Activated T-cell treated with anti-CD3 and anti-CD28 coated beads for 1 hour (primary cell): Measurements from ENCODE around the gene SMC1B.
"Not testable (repeated sequence)": the region's sequence is repeated elsewhere in the genome, so short reads cannot be mapped to it uniquely, and the experiment has no call there.

Source experiments
- DNase-seq: peaks from one replicate; pipeline ENCODE4 v3.0.0-alpha.2; 2020; ENCODE audit warnings: low read depth

The SMC1B gene, protein sequence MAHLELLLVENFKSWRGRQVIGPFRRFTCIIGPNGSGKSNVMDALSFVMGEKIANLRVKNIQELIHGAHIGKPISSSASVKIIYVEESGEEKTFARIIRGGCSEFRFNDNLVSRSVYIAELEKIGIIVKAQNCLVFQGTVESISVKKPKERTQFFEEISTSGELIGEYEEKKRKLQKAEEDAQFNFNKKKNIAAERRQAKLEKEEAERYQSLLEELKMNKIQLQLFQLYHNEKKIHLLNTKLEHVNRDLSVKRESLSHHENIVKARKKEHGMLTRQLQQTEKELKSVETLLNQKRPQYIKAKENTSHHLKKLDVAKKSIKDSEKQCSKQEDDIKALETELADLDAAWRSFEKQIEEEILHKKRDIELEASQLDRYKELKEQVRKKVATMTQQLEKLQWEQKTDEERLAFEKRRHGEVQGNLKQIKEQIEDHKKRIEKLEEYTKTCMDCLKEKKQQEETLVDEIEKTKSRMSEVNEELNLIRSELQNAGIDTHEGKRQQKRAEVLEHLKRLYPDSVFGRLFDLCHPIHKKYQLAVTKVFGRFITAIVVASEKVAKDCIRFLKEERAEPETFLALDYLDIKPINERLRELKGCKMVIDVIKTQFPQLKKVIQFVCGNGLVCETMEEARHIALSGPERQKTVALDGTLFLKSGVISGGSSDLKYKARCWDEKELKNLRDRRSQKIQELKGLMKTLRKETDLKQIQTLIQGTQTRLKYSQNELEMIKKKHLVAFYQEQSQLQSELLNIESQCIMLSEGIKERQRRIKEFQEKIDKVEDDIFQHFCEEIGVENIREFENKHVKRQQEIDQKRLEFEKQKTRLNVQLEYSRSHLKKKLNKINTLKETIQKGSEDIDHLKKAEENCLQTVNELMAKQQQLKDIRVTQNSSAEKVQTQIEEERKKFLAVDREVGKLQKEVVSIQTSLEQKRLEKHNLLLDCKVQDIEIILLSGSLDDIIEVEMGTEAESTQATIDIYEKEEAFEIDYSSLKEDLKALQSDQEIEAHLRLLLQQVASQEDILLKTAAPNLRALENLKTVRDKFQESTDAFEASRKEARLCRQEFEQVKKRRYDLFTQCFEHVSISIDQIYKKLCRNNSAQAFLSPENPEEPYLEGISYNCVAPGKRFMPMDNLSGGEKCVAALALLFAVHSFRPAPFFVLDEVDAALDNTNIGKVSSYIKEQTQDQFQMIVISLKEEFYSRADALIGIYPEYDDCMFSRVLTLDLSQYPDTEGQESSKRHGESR

DNA sequence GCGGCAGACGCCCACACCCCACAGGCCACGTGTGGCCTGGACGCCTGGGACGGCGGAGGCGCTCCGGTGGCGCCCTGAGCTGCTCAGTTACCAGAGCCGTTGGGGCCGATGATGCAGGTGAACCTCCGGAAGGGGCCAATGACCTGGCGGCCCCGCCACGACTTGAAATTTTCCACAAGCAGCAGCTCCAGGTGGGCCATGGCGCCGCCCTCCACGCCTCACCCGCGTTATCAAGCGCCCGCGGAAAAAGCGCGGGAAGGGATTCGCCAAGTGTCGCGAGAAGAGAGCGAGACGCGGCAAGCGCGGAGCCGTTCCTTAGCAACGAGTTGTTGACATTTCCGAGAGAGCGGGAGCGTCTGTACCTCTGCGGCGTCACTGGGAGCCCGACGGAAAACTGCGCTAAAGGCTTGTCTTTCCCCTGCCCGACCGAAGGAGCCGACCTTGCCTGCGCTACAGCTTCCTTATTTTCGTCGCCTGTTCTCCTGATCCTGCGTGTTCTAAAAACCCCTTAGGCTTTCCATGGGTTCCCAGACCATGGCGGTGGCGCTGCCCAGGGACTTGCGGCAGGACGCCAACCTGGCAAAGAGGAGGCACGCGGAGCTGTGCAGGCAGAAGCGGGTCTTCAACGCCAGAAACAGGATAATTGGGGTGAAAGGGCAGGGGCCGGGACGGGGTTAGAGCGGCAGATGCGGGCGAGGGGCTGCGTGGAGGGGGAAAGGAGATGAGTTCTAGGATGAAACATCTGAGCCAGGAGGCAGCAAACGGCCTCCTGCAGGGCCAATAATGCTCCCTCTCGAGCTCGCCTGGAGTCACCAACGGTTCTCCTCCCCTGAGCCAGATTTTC, at the start of gene SMC1B, which contains the start of gene RIBC2:
TSS of gene SMC1B (minus strand) at position 232 of the 844 bp plus-strand sequence. CDS start at position 200, 32 bp downstream.
TSS of gene RIBC2 (plus strand) at position 326 of the 844 bp plus-strand sequence. CDS start at position 520, 194 bp downstream.
- DNase-seq: peak; percentile 73

DNA sequence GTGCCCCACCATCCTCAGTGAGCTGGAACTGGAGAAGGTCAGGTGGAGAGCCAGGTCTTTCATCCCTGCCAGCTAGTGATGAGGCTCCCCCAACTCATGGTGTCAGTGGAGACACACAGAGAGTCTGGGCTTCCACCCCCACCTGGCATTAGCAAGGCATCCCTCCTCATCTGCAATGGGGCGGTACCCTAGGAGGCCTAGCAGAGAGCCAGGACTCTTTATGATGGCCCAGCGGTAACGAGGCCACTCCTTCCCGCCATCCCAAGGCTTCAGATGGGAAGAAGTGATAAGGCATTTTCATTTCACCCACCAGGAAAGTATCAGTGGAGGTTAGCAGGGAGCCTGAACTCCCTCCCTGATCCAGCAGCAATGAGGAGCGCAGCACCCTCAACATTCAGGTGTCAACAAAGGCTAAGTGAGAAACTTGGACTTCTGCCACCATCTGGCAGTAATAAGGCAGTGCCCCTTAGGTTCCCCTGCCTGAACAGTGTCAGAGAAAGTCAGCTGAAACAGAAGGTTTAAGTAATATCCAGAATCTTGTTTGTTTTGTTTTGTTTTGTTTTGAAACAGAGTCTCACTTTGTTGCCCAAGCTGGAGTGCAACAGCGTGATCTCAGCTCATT, 48.7 kb upstream of the SMC1B start:
- no peak for DNase-seq

DNA sequence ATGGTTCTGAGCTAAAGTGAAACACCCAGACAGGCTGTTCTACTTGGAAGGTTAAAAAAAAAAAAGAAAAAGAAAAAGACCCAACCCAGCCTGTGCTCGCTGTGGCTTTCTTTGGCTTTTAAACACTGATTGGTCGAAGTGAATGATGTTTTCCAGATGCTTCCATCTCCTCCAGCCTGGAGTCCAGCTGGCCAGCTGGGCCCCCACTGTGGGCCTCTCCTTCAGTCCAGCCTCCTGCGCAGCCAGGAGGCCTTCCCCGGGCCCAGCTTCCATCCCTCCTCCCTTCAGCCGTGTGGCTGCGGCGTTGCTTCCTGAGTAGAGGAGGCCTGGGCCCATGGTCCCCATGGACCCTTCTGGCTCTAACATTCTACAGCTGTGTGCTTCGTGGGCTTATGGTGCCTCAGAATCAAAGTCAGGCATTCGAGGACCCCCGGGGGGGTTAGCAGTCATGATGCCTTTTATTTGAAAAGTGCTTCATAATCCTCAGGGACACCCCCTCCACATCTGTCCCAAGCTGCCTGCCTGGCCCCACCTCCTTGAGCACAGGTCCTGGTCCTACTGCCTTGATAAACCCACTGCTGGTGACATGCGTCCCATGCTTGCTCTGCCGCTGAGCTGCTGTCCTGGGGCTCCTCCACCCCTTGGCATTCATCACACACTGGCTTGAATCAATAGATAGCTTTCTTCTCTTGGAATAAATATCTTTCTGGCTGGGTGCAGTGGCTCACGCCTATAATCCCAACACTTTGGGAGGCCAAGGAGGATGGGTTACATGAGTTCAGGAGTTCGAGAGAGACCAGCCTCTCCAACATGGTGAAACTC, 47.1 kb upstream of the SMC1B start:
- DNase-seq: no peak

DNA sequence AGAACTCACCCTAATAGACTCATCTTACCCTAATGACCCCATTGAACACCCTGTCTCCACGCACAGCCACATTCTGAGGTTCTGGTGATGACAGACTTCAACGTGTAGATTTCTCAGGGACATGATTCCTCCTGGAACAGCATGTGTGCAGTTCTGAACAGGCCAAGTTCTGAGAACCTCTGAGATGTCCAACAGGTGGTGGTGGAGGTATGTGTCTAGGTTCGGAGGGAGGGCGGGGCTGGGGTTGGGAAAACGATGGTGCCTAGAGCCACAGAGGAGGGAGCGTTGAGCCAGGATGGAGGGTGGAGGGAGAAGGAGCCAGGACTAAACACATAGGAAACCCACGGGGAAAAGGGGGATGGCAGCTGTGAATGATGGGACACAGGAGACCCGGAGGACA, 45.8 kb upstream of the SMC1B start:
- DNase-seq: no peak

DNA sequence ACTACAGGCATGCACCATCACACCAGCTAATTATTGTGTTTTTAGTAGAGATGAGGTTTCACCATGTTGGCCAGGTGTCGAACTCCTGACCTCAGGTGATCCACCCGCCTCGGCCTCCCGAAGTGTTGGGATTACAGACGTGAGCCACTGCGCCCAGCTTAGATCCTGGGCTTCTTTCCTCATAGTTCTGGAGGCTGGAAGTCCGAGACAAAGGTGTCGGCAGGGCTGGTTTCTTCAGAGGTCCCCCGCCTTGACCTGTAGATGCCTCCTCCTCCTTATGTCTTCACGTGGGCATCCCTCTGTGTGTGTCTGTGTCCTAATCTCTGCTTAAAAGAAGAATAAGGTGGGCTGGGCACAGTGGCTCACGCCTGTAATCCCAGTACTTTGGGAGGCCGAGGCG, 45.1 kb upstream of the SMC1B start:
- no peak for DNase-seq

DNA sequence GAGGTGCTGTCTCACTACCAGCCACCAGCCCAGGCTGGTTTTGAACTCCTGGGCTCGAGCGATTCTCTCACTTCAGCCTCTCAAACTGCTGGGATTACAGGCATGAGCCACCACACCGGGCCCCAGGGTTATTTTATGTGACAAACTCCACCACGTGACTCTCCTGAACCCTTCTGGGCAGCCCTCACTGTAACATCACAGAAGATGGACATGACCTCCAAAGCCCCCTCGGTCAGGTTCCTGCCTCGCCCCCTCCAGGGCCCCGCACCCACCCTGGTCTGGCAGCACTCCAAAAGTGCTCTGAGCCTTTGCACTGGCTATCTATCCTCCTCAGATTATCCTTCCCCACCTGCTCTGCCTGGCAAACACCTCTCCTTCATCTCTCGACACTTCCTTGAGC, 43.4 kb upstream of the SMC1B start:
- no peak for DNase-seq

DNA sequence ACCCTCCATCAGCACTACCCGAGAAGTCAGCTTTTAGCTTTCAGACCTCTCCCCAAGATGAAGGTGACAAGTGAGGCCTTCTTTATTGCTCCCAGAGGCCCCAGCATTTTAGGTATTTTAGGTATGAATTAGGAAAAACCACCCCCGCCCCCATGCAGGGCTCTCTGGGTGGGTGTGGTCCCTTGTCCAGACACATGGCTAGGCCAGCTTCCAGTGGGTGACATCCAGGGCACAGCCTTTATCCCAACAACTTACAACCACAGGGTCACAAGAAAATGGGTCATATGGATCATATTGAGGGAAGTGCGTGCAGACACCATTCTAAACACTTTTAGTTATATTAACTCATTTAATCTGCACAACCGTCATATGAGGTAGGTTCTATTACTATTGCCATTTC, 42.2 kb upstream of the SMC1B start:
- no peak for DNase-seq

DNA sequence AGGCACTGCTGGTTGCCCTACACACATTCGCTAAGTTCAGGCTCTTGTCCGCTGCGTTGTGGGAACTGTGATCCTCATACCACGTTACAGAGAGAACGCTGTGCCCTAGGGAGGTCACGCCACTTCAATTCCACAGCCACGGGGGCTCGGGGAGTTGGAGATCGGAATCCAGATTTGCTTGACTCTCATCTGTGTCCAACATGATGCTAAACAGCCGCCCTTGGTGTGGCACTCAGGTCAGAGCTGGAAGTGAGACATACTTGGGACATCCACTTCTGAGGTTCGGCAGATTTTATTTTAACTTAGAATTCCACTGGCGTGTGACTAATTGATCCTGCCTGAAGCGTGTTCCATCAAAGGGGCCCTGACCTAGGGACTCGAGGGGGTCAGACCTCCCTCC, 41.8 kb upstream of the SMC1B start:
- no peak for DNase-seq

DNA sequence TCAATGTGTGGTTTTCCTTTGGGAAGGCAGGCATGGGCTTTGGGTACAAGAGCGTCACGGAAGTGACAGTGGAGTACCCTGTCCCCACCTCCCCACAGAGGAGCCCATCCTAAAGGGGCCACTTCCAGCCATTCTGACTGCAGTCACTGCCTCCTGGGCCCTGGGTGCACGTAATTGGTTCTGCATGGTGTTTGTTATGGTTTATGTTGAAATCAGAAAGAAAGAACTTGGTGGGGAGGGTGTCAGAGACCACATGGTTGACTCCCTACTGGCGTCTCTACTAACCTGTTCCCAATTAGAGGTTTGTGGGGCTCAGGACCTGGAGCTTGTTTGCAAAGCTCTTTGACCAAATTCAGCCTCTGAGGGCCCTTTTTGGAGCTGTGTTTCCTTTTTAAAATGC, 40.9 kb upstream of the SMC1B start:
- no peak for DNase-seq

DNA sequence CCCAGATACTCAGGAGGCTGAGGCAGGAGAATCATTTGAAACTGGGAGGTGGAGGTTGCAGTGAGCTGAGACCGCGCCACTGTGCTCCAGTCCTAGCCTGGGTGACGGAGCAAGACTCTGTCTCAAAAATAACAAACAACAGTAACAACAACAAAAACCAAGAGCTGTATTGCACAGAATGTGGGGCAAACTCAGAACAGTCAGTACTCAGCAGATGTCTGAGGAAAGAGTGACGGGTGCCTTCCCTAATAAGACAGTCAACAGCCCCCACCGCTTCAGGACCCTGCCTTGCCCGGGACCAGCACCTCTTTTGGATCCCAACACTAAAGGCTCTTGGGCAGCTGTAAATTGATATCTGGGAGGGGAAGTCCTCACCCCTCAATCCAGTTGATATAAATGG, 40.4 kb upstream of the SMC1B start:
- DNase-seq: no peak

DNA sequence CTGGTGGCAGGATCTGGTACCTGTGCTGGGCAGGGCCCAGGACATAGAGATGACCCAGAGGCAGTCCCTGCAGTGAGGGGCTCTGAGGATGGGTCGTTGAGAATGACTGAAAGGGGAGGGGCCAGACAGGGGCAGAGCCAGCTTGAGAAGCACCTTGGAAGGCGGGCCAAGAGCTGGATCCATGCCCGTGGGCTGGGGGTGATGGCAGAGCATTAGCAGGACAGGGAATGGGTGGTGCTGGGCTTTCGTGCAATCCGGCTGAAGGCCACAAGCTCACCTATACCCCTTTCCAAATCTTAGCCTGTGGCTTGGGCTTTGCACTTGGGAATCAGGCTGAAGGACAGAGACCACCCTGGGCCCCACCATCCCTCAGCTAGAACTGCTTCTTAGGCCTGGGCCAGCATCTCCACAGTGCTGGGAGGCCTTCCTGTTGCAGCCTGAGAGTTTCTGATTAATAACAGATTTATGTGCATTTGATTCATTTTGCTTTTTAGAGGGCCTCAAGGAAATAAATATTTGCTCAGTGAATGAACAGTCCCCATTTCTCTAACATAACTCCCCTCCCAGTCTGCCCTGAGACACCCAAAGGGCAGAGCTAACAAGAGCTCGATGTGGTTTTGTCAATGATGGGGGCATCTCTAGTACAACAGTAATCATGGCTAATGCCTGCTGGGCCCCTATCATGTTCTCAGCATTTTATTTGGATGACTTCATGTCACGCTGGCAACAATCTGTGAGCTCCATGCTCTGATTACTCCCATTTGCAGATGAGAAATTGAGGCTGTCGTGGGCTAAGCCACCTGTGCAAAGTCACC, 39.4 kb upstream of the SMC1B start:
- no peak for DNase-seq

DNA sequence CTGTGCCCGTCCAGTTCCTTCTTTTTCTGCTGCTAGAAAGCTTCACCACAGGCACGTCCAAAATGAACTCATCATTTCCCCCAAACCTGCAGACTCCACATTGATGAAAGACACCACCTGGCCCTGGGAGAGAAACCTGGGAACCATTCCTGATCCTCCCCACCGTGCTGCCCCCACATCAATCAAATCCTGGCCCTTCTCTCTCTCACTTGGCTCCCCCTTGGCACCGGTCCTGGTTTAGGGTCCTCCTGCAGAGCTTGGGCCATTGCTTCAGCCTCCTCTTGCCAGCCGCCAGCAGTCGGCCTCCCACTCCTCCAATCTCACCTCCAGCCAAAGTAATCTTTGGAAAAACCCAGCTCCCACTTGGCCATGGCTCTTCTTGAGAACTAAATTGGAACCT, 38.6 kb upstream of the SMC1B start:
- no peak for DNase-seq

DNA sequence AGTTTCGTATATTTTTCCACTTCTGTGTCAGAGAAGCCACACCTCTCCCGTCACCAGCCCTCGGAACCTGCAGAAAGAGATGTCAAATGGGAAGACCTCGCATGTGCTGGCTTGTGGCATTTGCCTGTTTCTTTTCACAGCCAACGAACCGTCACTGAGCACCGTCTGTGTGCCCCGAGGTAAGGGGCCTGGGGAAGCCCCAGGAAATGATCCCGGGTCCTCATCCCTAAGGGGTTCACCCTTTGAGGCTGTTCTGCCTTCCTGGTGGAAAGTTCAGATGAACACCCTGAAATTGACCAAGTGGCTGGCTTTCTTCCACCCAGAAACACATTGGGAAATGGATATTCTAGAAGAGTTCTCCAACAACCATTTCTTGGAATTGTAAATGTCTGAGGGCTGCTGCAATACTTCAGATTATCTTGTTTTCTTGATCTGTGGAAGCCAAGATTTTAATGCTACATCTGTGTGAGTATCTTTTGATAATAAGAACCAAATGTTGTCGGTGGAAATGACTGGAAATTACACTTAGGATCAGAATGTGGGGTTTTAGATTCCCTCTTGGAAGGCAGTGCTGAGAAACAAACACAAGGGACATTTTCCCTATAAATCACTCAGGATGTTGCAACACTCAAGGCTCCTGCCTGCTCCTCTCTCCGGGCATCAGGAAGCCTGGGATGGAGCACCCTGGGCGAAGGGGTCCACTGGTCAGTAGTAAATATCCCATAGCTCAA, 37.7 kb upstream of the SMC1B start:
- DNase-seq: no peak

DNA sequence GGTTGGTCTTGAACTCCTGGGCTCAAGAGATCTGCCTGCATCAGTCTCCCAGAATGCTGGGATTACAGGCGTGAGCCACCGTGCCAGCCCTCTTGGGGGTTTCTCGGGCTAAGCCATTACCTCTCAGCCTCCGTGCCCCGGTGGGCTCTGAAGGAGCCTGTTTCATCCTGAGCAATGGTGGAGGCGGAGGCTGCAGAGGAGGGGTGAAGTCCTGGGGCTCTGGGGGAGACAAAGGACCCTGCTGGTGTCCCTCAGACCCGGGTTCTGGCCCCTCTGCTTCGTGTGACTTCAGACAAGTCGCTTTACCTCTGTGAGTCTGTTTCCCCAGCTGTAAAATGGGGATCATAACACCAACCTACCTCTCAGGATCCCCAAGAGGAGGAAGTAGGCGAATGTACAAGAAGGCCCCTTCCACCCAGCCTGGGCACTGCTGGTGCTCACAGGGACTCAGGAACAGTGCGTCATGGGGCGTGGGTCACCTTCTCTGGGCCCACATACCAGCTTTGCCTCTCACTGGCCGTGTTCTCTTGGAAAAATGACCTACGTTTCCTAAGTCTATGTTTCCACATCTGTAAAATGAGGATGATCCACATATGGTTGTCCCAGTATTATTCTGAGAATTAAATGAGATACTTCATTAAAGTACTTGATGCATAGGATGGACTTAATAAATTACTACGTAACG, 36.8 kb upstream of the SMC1B start:
- no peak for DNase-seq

DNA sequence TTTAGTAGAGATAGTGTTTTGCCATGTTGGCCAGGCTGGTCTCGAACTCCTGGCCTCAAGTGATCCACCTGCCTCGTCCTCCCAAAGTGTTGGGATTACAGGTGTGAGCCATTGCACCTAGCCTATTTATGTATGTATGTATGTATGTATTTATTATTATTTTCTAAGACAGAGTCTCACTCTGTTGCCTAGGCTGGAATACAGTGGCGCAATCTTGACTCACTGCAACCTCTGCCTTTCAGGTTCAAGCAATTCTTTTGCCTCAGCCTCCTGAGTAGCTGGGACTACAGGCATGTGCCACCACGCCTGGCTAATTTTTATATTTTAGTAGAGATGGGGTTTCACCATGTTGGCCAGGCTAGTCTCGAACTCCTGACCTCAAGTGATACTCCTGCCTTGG, 36.0 kb upstream of the SMC1B start:
- not testable (repeated sequence) for DNase-seq

DNA sequence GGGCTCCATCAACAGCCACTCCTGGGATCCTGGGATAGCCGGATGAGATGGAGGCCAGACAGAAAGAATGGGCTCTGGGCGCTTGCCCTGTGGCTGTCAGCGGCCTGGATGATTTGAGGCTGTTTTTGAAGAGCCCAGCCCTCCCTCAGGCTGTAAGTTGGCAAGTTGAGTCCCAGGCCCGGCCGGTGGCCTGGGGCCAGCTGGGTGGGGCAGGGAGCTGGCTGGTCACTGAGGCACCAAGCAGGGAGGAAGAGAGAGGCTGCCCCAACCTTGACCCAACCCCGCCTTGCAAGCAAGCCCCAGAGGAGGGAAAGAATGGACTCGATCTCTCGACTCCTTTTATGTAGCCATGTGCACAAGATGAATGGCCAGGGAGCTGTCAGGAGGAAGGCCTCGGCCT, 35.0 kb upstream of the SMC1B start:
- DNase-seq: no peak

DNA sequence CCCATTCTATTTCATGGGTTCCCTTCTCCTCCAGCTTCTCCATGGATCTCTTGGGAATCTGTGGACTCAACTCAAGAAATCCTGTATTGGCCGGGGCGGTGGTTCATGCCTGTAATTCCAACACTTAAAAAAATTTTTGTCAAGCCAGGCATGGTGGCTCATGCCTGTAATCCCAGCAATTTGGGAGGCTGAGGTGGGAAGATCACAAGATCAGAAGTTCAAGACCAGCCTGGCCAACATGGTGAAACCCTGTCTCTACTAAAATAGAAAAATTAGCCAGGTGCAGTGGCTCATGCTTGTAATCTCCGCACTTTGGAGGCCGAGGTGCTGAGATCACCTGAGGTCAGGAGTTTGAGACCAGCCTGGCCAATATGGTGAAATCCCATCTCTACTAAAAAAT, 34.2 kb upstream of the SMC1B start:
- DNase-seq: not testable (repeated sequence)

DNA sequence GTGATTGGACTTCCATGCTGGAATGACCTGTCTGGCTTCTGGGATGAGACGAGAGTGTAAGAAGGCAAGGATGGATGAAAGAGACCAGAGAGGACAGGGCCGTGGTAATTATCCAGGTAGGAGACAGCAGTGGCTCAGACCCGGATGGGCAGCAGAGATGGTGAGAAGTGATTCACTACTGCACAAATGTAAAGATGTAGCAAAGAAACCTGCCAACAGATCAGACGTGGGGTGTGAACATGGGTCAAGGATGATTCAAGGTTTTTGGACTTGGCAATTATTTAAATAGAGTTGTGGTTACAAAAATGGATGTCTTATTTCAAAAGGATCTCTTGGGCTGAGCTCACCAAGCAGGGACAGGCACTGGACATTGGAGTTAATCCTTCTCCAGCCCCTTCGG, 32.8 kb upstream of the SMC1B start:
- DNase-seq: no peak
